B cell (primary cell): Measurements from ENCODE around the gene CAV1.

Experiments used
- EZH2 ChIP-seq: IDR thresholded peaks from 2 replicates; pipeline ENCODE4 v1.6.1; 2012; ENCODE audit warnings: borderline replicate concordance, low read depth, mild to moderate bottlenecking, moderate library complexity, low read length; ENCODE audit not compliant: insufficient read depth, poor library complexity, severe bottlenecking
- TF ChIP-seq, protein P1 (sequence below): fragments of 200-600 bp; IDR thresholded peaks from one replicate; pipeline ENCODE4 v1.8.0; 2022; ENCODE audit warnings: antibody characterized with exemption, mild to moderate bottlenecking

DNA sequence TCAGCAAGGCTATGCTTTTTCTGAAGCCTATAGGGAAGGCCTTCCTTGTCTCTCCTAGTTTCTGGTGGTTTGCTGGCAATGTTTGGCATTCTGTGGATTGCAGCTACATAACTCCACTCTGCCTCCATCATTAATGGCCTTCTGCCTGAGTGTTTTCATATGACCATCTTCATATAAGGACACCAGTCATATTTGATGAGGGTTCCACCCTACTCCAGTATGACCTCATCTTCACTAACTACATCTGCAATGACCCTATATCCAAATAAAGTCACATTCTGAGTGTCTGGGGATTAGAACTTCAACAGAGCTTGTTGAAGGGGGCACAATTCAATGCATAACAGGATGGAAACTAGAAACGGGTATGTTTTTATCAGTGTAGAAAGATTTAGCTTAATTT is 22.1 kb downstream of the CAV1 start:
- TF ChIP-seq, protein P1, sequence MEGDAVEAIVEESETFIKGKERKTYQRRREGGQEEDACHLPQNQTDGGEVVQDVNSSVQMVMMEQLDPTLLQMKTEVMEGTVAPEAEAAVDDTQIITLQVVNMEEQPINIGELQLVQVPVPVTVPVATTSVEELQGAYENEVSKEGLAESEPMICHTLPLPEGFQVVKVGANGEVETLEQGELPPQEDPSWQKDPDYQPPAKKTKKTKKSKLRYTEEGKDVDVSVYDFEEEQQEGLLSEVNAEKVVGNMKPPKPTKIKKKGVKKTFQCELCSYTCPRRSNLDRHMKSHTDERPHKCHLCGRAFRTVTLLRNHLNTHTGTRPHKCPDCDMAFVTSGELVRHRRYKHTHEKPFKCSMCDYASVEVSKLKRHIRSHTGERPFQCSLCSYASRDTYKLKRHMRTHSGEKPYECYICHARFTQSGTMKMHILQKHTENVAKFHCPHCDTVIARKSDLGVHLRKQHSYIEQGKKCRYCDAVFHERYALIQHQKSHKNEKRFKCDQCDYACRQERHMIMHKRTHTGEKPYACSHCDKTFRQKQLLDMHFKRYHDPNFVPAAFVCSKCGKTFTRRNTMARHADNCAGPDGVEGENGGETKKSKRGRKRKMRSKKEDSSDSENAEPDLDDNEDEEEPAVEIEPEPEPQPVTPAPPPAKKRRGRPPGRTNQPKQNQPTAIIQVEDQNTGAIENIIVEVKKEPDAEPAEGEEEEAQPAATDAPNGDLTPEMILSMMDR: no peak
- TF ChIP-seq EZH2: no peak
